Neural cell (in vitro differentiated cells): Measurements from ENCODE around the gene SKIC8. TPM values are rescaled to one million over a fixed set of nuclear protein-coding genes. Genes with fewer than 3 reads are reported as not detected.

ENCODE experiments used
- H2AFZ ChIP-seq: fragments of 200-600, 300-800 bp; sonication (generic), shearing (Covaris generic); 2 replicates; pipeline ENCODE4 v1.6.0; 2014; ENCODE audit warnings: low read depth, mild to moderate bottlenecking, antibody characterized with exemption, low read length, moderate library complexity
- H3F3A ChIP-seq: fragments of 200-600 bp; shearing (Covaris generic); 2 replicates; pipeline ENCODE4 v1.6.1; 2016; ENCODE audit warnings: mild to moderate bottlenecking, moderate library complexity, mixed read lengths, antibody characterized with exemption, low read length; ENCODE audit not compliant: insufficient read depth, poor library complexity, severe bottlenecking
- H3K27ac ChIP-seq: fragments of 200-600, 300-800 bp; sonication (generic), shearing (Covaris generic); 2 replicates; pipeline ENCODE4 v1.5.1; 2014; ENCODE audit warnings: mild to moderate bottlenecking, low read length, moderate library complexity
- H3K27me3 ChIP-seq: fragments of 300-800, 200-600 bp; sonication (generic), shearing (Covaris generic); 2 replicates; pipeline ENCODE4 v1.6.0; 2014; ENCODE audit warnings: mild to moderate bottlenecking, low read depth, low read length, moderate library complexity; ENCODE audit not compliant: insufficient read depth
- H3K36me3 ChIP-seq: fragments of 300-800, 200-600 bp; sonication (generic), shearing (Covaris generic); 2 replicates; pipeline ENCODE4 v1.5.1; 2014; ENCODE audit warnings: mild to moderate bottlenecking, antibody characterized with exemption, low read length, moderate library complexity; ENCODE audit not compliant: insufficient read depth
- H3K4me2 ChIP-seq: fragments of 300-800, 200-600 bp; sonication (generic), shearing (Covaris generic); 2 replicates; pipeline ENCODE4 v1.6.0; 2014; ENCODE audit warnings: mild to moderate bottlenecking, low read length
- H3K4me3 ChIP-seq: fragments of 300-800, 200-600 bp; sonication (generic), shearing (Covaris generic); 2 replicates; pipeline ENCODE4 v1.5.1; 2014; ENCODE audit warnings: mild to moderate bottlenecking, low read length, moderate library complexity
- H3K79me2 ChIP-seq: fragments of 200-600 bp; shearing (Covaris generic); replicated peaks from 2 replicates; pipeline ENCODE4 v1.6.0; 2014; ENCODE audit warnings: mild to moderate bottlenecking, low read length, moderate library complexity; ENCODE audit not compliant: insufficient read depth
- H3K9ac ChIP-seq: fragments of 300-800, 200-600 bp; sonication (generic), shearing (Covaris generic); 2 replicates; pipeline ENCODE4 v1.6.1; 2016; ENCODE audit warnings: mild to moderate bottlenecking, low read length, mixed read lengths
- H3K9me2 ChIP-seq: fragments of 200-600 bp; shearing (Covaris generic); 2 replicates; pipeline ENCODE4 v1.6.1; 2016; ENCODE audit warnings: mild to moderate bottlenecking, low read length, mixed read lengths; ENCODE audit not compliant: insufficient read depth
- H3K9me3 ChIP-seq: fragments of 200-600, 300-800 bp; sonication (generic), shearing (Covaris generic); 2 replicates; pipeline ENCODE4 v1.6.1; 2016; ENCODE audit warnings: mild to moderate bottlenecking, mixed run types, low read length, moderate library complexity, mixed read lengths
- H4K20me1 ChIP-seq: fragments of 200-600 bp; shearing (Covaris generic); 2 replicates; pipeline ENCODE4 v1.6.1; 2016; ENCODE audit warnings: mild to moderate bottlenecking, mixed run types; ENCODE audit not compliant: insufficient read depth
- CTCF ChIP-seq: fragments of 450-650 bp; IDR thresholded peaks from 2 replicates; pipeline ENCODE4 v1.5.1; 2014; ENCODE audit warnings: antibody characterized with exemption, mild to moderate bottlenecking, moderate library complexity; ENCODE audit not compliant: poor library complexity, severe bottlenecking
- EP300 ChIP-seq: fragments of 450-650 bp; conservative IDR thresholded peaks from 2 replicates; pipeline ENCODE4 v1.6.1; 2014; ENCODE audit warnings: antibody characterized with exemption, mild to moderate bottlenecking, moderate library complexity; ENCODE audit not compliant: poor library complexity, severe bottlenecking
- EZH2 ChIP-seq: fragments of 200-600, 300-800 bp; shearing (Covaris generic), sonication (generic); IDR thresholded peaks from 2 replicates; pipeline ENCODE4 v1.6.1; 2014; ENCODE audit warnings: antibody characterized with exemption, low read length, borderline replicate concordance, mild to moderate bottlenecking; ENCODE audit not compliant: insufficient read depth, poor library complexity, severe bottlenecking
- MXI1 ChIP-seq: fragments of 450-650 bp; conservative IDR thresholded peaks from 2 replicates; pipeline ENCODE4 v1.6.1; 2014; ENCODE audit warnings: antibody characterized with exemption, mild to moderate bottlenecking; ENCODE audit not compliant: poor library complexity, severe bottlenecking
- POLR2AphosphoS5 ChIP-seq: IDR thresholded peaks from 2 replicates; pipeline ENCODE4 v1.6.1; 2012
- RAD21 ChIP-seq: fragments of 450-650 bp; conservative IDR thresholded peaks from 2 replicates; pipeline ENCODE4 v1.6.1; 2014; ENCODE audit warnings: antibody characterized with exemption, mild to moderate bottlenecking, moderate library complexity
- REST ChIP-seq: IDR thresholded peaks from 2 replicates; pipeline ENCODE4 v1.6.1; 2012; ENCODE audit warnings: borderline replicate concordance
- SMC3 ChIP-seq: fragments of 450-650 bp; conservative IDR thresholded peaks from 2 replicates; pipeline ENCODE4 v1.6.1; 2014; ENCODE audit warnings: antibody characterized with exemption, mild to moderate bottlenecking, moderate library complexity; ENCODE audit not compliant: poor library complexity
- TAF1 ChIP-seq: IDR thresholded peaks from 2 replicates; pipeline ENCODE4 v1.6.1; 2012; ENCODE audit warnings: low read depth
- polyA plus RNA-seq: library from polyadenylated mRNA; depleted of rRNA; stranded (reverse); fragments of >200 nt; gene quantifications from 2 replicates; pipeline ENCODE4 v1.2.3, GENCODE V29; 2014

SKIC8 gene
- polyA plus RNA-seq, 1 donor from 2014 or later, result 170 TPM

- TF ChIP-seq CTCF, result no peak
- TF ChIP-seq TAF1, result no peak
- no peak for TF ChIP-seq EZH2
- no peak for TF ChIP-seq EP300
- TF ChIP-seq RAD21, result no peak
- TF ChIP-seq REST, result no peak
- TF ChIP-seq MXI1, result no peak
- TF ChIP-seq SMC3, result no peak
- no peak for TF ChIP-seq POLR2AphosphoS5
- Histone ChIP-seq H3K27ac (no peak overlapping the region), H4K20me1 (no peaks in the 10 kb centered on the region), H3K9me2 (no peaks in the 10 kb centered on the region), H3K9ac (no peak overlapping the region), H3K9me3 (no peaks in the 10 kb centered on the region), H3K4me2 (no peak overlapping the region), H3K27me3 (peaks cover 18% of the 10 kb centered on the region), H3K36me3 (no peaks in the 10 kb centered on the region), H3K4me3 (no peak overlapping the region), H2AFZ (no peak overlapping the region), H3F3A (no peaks in the 10 kb centered on the region), H3K79me2 (no peaks in the 10 kb centered on the region)
Measured at GRCh38 chr15:78266229-78266628, 33.2 kb downstream of the SKIC8 start.

GRCh38 chr15:78265752-78266224 lies 33.6 kb downstream of the SKIC8 start:
- H3K9me3 ChIP-seq, result no peaks in the 10 kb centered on the region
- H3K9me2 ChIP-seq, result no peaks in the 10 kb centered on the region
- H3F3A ChIP-seq, result no peaks in the 10 kb centered on the region
- H3K4me3 ChIP-seq, result no peak overlapping the region
- no peak overlapping the region for H3K27ac ChIP-seq
- no peak overlapping the region for H2AFZ ChIP-seq
- no peak for TF ChIP-seq POLR2AphosphoS5
- no peak for TF ChIP-seq MXI1
- TF ChIP-seq RAD21, result no peak
- no peak for TF ChIP-seq TAF1
- TF ChIP-seq CTCF, result no peak
- TF ChIP-seq EP300, result no peak
- TF ChIP-seq REST, result no peak
- TF ChIP-seq SMC3, result no peak
- TF ChIP-seq EZH2, result no peak
- no peak overlapping the region for H3K4me2 ChIP-seq
- no peaks in the 10 kb centered on the region for H4K20me1 ChIP-seq
- peaks cover 18% of the 10 kb centered on the region for H3K27me3 ChIP-seq
- no peaks in the 10 kb centered on the region for H3K79me2 ChIP-seq
- H3K9ac ChIP-seq, result no peak overlapping the region
- no peaks in the 10 kb centered on the region for H3K36me3 ChIP-seq
